ENCODE results near the gene FOXO6.

FOXO6 gene

DNA sequence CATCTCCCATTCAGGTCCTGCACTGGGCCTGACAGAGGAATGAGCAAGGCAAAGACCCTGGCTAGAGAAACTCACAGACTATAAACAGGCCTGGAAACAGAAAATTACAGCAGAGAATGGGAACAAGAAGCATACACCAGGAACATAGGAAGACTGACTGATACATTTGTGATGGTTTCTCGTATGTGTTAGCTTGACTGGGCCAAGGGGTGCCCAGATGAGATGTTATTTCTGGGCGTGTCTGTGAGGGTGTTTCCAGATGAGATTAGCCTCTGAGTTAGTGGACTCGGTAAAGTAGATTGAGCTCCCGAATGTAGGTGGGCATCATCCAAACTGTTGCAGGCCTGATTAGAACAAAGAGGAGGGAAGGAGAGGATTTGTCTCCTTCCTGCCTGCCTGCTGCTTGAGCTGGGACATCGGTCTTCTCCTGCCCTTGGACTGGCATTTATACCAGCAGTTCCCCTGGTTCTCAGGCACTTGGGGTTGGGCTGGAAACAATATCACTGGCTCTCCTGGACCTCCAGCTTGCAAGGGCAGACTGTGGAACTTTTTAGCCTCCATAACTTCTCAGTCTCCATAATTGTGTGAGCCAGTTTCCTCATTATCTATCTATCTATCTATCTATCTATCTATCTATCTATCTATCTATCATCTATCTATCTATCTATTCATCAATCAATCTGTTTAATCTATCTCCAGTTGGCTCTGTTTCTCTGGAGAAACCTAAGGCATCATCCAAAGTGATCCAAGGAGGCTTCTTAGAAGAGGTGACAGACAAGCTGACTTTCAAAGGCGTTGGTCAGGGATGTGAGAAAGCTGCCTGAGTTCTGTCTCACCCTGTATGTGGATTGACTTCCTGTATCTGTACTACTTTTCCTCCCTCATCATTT, 9.7 kb upstream of the FOXO6 start:
- DNase-seq (ENCODE audit: low read depth in 2 of 2) = no peak

GRCh38 chr1:41353744-41354143, 7.5 kb upstream of the FOXO6 start:
- no peak for DNase-seq (ENCODE audit: low read depth in 2 of 2)

- DNase-seq (ENCODE audit: low read depth in 2 of 2) = no peak
Measured at GRCh38 chr1:41354956-41355355, 6.3 kb upstream of the FOXO6 start.

GRCh38 chr1:41355356-41355755, 5.9 kb upstream of the FOXO6 start:
- DNase-seq (ENCODE audit: low read depth in 2 of 2) = no peak

DNA sequence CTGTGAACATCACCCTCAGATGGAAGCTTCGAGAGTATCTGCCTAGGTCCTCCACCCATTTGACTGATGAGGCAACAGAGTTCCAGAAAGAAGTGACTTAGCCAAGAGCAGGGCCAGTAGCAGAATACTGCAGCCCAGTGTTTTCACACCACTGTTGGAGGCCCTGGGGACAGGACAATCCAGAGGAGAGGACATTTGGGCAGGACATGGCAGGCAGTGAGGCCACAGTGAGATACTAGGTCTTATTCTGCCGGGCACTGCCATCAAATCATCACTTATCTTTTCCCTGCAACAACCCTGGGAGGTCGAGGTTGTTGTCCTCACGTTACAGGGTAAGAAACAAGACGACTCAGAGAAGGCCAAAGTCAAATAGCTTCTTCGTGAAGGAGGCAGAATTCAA, 5.5 kb upstream of the FOXO6 start:
- no peak for DNase-seq (ENCODE audit: low read depth in 2 of 2)

DNA sequence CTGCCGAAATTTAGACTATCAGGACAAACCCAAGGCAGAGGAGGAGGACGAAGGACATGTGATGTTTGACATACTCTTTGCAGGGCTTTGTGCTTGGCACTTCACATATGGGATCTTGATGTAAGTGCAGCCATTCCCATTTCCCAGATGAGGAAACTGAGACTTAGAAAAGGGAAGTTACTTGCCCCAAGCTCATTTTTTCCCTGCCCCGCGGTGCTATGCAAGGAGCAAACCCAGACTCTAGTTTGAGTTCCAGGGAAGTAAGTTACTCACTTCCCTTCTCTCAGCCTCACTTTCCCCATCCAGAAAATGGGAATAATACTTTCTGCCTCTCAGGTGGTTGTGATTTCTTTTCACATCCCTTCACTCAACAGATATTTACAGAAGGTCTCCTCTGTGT, 4.5 kb upstream of the FOXO6 start:
- no peak for DNase-seq (ENCODE audit: low read depth in 2 of 2)

- DNase-seq (ENCODE audit: low read depth in 2 of 2) = no peak
Measured at GRCh38 chr1:41357451-41358101, 3.7 kb upstream of the FOXO6 start.

DNA sequence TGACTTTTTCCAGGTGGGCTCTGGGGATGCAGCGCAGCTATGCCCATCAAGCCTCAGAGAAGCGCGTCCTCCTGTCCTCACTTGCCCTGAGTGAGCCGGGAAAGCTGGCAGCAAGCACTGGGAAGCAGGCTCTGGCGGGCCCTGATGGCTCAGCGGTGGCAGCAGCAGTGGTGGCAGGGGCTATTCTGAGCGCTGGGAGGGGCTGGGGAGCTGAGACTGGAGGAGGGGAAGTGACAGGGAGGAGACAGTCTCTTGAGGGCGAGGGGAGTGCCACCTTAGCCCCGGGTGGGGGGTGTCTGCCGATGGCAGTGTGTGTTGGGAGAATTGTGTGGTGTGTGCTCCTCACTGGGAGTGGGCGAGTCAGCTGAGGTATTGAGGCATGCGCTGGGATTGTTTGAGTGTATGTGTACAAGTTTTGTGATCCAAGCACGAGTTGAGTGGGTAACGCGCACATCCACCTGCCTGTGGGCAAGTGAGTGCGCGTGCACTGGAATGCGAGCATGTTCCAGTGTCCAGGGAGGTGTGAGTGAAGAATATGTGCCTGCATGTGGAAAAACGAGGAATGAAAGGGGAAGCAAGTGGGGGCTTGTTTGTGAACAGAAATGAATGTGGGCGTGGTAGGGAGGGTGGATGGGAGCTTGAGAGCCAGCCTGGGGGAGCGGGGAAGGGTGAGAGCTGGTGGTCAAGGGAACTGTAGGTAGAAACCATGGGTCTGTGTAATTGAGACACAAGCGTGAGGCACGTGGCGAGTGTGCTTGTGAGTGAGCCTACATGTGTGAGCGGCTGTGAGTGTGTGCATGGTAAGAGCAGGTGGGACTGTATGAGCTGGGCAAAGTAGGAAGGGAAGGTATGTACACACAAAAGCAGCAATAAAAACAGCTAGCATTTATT, 2.9 kb upstream of the FOXO6 start:
- no peak for DNase-seq (ENCODE audit: low read depth in 2 of 2)

- DNase-seq (ENCODE audit: low read depth in 2 of 2) = no peak
Measured at GRCh38 chr1:41359211-41360073, 1.8 kb upstream of the FOXO6 start.

- no peak for DNase-seq (ENCODE audit: low read depth in 2 of 2)
Measured at GRCh38 chr1:41360074-41360785, 1.0 kb upstream of the FOXO6 start.

DNA sequence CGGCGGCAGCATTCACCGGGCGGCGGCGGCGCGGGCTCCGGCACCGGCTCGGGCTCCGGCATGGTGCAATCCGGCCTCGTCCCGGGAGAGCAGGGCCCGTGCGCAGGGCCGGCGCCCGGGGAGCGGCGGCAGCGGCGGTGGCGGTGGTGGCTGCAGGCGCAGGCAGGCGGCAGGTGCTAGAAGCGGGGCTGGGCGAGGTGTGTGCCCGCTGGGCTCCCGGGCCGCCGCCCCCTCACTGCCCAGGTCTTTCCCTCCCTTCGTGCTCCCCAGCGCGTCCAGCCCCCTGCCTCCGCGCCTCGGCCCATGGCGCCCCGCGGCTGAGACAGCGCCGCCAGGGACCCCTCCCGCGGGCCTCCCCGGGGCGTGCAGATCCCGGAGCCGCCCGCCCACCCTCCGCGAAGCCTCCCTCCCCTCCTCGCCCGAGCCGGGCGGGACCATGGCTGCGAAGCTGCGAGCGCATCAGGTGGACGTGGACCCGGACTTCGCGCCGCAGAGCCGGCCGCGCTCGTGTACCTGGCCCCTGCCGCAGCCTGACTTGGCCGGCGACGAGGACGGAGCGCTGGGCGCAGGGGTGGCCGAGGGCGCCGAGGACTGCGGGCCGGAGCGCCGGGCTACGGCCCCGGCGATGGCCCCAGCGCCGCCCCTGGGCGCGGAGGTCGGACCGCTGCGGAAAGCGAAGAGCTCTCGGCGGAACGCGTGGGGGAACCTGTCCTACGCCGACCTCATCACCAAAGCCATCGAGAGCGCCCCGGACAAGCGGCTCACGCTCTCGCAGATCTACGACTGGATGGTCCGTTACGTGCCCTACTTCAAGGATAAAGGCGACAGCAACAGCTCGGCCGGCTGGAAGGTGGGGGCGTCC, 492 bp downstream of the FOXO6 start:
- DNase-seq (ENCODE audit: low read depth in 2 of 2) = no peak

GRCh38 chr1:41362357-41362721, 1.1 kb downstream of the FOXO6 start:
- no peak for DNase-seq (ENCODE audit: low read depth in 2 of 2)

DNA sequence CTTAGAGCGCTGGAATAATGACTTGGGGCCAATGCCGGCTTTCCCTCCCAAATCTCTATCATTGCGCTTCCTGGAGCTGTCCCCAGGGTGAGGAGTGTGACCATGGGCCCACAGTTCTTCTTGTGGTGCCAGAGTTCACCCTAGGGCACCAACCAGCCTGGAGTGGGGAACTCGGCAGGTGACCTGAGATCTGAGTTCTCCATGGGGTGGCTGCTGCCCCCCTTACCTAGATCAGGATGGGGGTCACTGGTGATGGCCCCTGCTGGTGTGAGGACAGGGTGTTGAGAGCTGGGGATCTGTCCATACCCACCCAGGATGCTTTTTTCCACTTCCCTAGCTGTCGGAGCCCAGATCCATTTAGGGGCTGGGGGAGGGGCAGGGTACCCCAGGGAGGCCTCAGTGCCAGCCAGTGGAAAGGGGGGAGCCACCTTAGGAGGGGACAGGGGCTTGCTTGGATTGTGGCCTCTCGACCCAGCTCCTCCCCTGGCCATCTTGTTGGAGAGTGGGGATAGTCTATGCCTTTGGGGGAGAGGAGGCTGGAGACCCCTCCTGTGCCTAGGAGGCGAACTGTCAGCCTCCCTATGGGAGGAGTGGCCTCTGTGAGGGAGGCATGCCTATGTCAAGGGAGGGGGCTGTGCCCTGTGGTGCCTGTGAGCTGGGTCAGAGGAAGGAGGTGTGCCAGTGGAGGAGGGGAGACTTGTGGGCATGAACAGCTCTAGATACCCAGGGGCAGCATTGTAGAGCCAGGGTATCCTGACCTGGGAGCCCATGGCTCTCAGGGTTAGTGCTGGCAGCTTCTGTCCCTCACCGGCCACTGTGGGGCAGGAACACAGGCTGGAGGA, 1.7 kb downstream of the FOXO6 start:
- no peak for DNase-seq (ENCODE audit: low read depth in 2 of 2)

- DNase-seq (ENCODE audit: low read depth in 2 of 2) = no peak
Measured at GRCh38 chr1:41363591-41364320, 2.5 kb downstream of the FOXO6 start.

GRCh38 chr1:41364442-41365319, 3.4 kb downstream of the FOXO6 start:
- no peak for DNase-seq (ENCODE audit: low read depth in 2 of 2)

DNA sequence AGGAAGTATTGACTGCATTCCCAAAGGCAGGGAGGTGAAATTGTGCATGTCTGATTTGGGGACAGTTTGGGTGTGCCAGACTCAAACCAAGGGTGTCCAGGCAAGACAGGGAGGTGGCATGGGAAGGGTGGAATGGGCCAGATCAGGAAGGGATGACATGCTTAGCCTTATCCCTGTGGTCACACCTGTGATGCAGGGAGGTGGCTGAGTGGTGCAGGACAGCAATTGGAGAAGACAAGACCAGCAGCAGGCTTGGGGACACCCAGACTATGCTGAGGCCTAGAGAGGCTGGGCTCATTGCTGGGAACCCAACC, 4.0 kb downstream of the FOXO6 start:
- DNase-seq (ENCODE audit: low read depth in 2 of 2) = no peak

DNA sequence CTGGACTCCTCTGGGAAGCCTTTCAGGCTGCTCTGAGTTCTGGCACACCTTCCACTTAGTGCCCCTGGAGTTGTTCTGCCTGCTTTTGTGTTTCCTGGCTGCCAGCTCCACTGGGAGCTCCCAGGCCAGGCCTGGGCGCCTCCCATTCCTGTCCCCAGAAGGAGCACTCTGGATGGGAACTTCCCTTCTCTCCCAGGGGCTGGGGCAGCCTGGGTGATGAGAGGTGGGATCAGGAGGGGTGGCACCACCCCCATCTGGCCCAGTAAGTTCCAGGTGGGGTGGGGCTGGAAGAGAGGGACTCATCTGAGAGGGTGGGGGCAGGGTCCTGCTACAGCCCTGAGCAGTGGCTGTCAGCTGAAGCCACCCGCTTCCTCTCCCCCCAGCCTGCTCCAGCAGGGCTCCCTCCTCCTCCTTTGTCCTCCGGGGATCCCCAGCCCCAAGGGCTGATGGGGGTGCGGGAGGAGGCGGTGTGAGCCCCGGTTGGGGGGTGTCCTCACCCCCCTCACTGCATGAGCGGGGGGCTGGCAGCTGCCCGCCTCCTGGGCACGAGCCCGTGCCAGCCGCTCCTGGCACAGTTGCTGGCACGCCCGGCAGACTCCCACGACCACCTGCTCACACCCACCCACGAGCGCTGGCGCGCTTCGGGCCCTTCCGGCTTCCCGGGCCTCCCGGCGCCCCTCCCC, 4.7 kb downstream of the FOXO6 start:
- no peak for DNase-seq (ENCODE audit: low read depth in 2 of 2)

All from activated CD4-positive, alpha-beta T cell treated with anti-CD3 and anti-CD28 coated beads for 24 hours (primary cell).